Retina (tissue), 1 donor: ENCODE data around the gene LCOR.

Source experiments
- DNase-seq: peaks from one replicate; pipeline ENCODE4 v3.0.0-alpha.2; 2016

LCOR gene

GRCh38 chr10:96991313-96991841 is 159.3 kb downstream of the LCOR start:
- no peak for DNase-seq

- DNase-seq = no peak
Observed at GRCh38 chr10:96992721-96993120, 160.6 kb downstream of the LCOR start.

DNA sequence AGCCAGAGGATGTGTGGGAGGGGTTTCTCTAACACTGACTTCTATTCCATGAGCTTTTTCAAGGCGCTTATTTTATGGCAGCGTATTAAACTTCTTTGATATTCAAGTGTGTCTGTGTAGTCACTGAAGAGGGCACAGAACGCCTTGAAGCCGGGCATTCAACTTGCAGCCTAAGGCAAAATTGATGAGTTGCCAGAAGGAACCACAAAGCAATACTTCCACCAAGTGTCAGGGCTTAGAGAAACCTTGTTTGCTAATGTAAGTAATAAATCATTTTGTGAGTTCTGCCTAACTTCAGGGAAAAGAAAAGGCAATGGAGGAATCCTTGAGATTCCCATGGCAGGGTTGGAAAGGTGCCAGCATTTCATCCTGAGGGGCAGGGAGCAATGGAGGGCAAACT is 163.8 kb downstream of the LCOR start:
- no peak for DNase-seq

DNA sequence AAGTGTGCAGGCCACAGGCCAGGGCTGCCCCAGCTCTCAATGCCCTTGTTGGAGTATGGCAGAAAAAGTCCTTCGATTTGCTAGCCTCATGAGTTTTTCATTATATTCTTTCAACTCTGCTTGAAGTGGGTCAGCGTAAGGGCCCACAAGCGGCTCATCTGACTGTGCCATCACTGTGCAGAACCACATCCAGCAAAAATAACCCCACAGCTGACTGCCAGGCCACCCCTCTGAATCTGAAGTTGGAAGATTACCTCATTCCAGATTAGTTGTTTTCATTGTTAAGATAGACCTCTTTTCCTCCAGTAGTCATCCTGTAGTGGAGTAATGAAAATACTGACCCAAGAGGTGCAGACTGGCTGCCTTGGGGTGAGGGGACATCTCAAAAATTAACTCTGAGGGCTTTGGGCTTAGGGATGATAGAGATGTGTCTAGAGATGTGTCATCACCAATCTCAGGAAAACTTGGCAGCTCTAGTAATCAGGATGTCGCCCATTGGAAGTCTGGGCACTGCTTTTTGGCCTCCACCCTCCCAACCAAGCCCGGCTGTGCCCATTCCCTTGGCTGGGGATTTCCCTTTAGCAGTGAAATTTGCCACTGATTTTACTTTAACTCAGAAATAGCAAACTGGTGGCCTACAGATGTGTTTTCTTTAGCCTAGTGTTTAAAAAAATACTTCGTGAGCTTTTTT is 164.3 kb downstream of the LCOR start:
- DNase-seq = no peak

GRCh38 chr10:96998329-96998888 is 166.3 kb downstream of the LCOR start:
- DNase-seq = no peak

DNA sequence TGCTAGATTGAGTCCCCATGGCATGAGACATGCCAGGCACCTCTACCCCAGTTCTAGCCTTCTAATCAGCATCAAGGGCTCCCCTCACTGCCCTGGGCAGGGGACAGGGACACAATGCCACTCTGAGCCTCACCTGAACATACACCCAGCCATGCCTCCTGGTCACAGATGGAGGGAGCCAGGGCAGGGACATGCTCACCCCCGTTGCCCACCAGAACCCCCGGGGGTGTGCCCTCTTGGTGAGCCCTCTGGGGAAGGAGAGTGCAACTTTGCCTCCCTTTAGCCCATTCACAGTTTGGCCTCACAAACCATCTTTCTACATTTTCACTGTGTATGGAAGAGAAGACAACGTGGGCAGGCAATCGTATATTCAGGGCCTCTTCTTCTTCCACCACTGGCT is 167.2 kb downstream of the LCOR start:
- DNase-seq = no peak

DNA sequence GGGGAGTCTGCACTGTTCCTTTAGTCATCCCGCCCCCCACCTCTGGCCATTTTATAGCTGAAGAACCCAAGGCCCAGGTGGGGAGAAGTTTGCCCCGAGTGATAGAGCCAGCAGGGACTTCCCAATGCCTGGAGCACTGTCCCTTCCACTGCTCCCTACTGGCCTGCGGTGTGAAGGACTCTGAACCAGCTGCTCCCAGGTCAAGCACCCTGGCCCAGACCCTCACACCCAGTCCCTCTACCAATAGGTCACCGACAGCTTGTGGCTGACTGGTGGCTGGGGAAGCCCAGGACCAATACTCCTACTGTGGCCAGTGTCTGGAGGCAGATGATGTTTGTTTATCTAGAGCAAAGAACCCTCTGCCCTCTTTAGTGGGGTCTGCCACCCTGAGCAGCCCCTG is 167.9 kb downstream of the LCOR start:
- DNase-seq = no peak

DNA sequence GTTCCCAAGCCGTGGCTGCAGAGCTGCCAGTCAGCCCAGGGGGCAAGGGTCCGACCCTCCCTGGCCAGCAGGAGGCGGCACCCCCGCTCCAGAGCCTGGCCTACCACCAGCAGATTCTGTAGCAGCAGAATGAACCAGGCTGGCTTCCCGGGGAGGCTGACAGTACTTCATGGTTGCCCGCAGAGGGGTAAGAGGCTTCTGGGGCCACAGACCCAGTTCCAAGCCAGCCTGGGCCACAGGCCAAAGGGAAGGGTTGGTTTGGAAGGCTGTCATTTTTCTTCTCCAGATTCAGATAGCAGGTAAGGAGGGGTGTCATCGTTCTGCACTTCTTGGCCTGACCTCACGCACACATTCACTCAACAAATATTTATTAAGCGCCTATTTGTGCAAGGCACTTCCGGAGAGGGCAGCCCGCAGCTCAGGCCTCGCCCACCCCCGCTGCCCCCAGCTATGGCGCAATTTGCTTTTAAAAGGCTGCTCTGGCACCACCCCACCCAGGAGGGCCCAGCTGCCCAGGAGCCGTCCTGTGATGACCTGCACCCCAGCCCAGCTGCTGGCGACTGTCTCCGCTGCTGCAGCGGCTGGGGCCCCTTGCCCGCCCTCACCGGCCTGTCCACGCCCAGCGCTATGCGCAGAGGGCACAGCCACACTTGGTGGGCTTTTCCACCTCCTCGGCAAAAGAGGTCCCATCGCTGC is 168.5 kb downstream of the LCOR start:
- DNase-seq = no peak

DNA sequence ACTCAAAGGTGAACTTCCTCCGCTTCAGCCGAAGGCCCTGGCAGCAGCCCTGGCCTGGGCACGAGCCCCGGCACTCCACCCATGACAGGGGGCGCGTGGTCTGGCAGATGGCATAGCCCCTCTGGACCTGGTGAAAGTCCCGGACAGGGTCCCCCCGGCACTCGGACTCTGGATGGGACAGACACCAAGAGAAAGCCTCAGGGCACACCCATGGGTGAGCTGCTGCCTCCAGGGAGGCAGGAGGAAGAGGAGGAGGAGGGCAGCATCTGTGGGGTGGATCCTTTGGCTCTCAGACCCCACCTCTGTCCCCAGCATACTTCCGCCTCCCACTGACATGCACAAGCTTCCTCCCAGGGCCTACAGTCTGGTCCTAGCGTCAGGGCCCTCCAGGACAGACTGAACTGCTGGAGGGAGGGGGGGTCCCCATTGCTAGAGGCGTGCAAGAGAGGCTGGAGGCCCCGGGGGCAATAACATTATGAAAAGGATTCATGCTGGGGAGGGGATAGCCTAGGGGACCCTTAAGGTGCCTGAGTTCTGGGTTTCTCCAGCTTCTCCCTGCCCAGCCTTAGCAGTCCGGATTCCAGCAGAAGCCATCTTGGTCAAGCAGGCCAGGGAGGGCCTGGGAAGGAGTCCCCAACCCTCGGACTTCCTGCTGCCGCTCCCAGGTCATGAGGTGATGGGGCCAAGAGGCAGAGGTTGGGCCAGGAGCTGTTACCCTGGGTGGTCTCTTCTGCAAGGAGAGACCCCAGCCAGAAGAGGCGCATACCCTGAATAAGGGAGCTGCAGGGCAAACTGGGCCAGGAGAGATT is 169.3 kb downstream of the LCOR start:
- no peak for DNase-seq

- DNase-seq = no peak
Observed at GRCh38 chr10:97002670-97003069, 170.6 kb downstream of the LCOR start.

- no peak for DNase-seq
Observed at GRCh38 chr10:97003151-97003803, 171.2 kb downstream of the LCOR start.

GRCh38 chr10:97003804-97004201 is 171.7 kb downstream of the LCOR start:
- no peak for DNase-seq

DNA sequence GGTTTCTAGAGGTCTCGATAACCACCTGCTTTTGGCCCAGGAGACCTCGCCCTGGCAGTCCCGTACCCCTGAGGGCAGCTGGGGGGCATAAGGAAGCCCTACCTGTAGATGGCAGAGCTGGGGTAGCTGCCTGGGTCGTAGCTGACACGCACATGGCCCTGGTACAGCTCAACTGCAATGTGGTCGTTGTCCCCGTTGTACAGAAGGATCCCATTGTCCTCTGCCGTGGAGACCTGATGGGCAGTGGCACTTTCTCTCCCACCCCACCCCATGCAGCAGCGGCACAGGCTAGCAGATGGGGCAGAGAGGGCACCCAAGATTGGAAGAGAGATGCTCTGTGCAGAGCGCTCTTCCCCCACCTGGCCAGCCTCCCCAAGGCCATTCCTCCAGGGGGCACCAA is 172.5 kb downstream of the LCOR start:
- DNase-seq = no peak

- DNase-seq = no peak
Observed at GRCh38 chr10:97005349-97005748, 173.3 kb downstream of the LCOR start.

DNA sequence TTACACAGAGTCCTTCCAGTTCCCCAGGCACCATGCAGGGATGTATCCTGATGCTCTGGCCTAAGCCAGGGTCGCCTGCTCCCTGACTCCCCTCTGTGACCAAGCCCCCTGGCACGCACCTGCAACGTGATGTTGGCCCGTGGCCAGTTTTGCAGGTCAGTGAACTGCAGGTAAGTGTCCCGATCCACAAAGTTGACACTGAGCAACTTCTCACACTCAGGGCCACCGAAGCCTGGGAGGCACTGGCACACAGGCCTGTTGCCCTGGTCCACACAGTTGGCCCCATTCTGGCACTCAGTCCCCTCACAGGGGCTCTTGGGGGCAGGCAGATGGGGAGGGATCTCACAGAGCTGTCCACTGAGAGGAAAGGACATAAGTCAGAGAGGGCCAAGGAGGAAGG is 174.3 kb downstream of the LCOR start:
- no peak for DNase-seq

GRCh38 chr10:97007417-97007816 is 175.3 kb downstream of the LCOR start:
- no peak for DNase-seq

DNA sequence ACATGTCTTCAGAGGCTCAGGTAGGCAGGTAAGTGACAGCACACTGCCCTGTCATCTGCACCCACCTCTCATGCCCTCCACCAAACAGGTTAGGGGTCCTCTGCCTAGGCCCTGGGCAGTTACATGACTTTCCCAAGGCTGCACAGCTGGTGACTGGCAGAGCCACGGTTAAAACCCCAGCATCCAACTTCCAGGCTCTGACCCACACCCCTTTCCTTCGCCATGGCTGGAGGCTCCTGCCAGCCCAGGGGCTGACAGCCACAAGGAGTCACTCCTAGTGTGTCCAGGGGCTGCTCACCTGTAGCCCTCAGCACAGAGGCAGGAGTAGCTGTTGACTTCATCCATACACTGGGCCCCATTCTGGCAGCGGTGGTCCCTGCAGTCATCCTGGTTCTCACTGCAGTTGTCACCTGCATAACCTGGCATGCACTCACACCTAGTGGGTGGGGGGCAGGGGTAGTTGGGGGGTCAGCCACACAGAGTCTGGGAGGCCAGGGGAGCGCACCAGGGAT is 178.7 kb downstream of the LCOR start:
- DNase-seq = no peak

- no peak for DNase-seq
Observed at GRCh38 chr10:97011397-97011796, 179.3 kb downstream of the LCOR start.

DNA sequence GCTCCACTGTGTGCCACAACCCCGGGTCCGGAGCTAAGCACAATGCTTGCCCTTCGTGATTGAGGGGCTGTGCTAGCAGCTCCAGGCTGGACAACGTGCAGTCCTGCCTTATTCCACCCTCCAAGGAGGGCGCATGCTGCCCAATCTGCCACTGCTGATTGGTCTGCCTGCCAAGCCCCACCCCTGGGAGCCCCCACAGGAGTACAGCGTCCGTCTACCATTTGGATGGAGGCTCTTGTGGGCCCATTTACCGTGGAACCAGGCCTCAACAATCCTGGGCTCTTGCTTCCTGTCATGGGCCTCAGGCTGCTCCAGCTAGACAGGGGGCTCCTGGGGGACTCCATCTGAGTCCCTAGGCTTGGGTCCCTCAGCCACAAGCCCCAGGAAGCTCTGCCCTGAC is 180.4 kb downstream of the LCOR start:
- no peak for DNase-seq

DNA sequence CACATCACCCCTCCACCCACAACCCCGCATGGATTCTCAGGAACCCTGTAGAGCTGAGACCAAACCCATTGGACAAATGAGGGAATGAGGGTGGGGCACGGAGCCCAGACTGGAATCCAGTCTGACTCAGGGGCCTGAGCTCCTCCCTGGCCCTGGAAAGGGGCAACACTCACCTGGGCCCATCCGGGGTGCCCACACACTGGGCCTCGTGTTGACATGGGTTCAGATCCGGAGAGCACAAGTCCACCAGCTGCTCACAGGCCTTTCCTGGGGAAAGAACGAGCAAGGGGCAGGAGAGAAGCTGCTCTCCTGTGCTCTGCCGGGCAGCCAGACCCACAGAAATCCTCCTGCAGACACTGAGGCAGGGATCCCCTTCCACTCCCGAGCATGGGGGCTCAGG is 181.5 kb downstream of the LCOR start:
- no peak for DNase-seq

DNA sequence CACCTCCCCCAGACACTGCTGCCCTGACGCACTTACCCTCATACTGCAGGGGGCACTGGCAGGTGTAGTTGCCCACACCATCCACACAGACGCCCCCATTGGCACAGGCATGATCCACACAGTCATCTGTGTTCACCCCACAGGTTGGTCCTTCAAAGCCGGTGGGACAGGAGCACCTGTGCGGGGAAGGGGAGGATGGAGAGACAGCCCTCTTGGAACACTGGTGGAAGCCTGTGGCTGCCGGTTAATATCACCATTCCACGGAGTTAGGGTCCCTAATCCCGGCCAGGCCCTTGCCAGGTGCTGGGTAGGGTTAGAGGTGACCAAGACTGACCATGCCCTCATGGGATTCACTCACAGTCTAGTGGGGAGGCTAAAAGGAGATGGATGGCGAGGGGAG is 181.9 kb downstream of the LCOR start:
- no peak for DNase-seq

- DNase-seq = no peak
Observed at GRCh38 chr10:97015240-97015639, 183.1 kb downstream of the LCOR start.
